BLaER1 treated with 17β-estradiol and CSF1 and Interleukin-3, amounts not matched to agents 10 nM and 100 nM (cell line): ENCODE data around the gene GLRA1.
"Not testable (repeated sequence)": the region's sequence is repeated elsewhere in the genome, so short reads cannot be mapped to it uniquely, and the experiment has no call there.

ENCODE experiments used
- H3K27ac ChIP-seq, 11 experiments: shearing (Covaris generic); formaldehyde crosslinking; 2 replicates each; pipeline ENCODE4 v1.8.1; 2022
- H3K27me3 ChIP-seq, 11 experiments: shearing (Covaris generic); formaldehyde crosslinking; 2 replicates each; pipeline ENCODE4 v1.8.1; 2022
- H3K36me3 ChIP-seq, 11 experiments: shearing (Covaris generic); formaldehyde crosslinking; 2 replicates each; pipeline ENCODE4 v1.8.1; 2022
- H3K4me1 ChIP-seq, 10 experiments: shearing (Covaris generic); formaldehyde crosslinking; 2 replicates each; pipeline ENCODE4 v1.8.1; 2022
- H3K4me2 ChIP-seq, 11 experiments: shearing (Covaris generic); formaldehyde crosslinking; 2 replicates each; pipeline ENCODE4 v1.8.1; 2022
- H3K4me3 ChIP-seq, 10 experiments: shearing (Covaris generic); formaldehyde crosslinking; 2 replicates each; pipeline ENCODE4 v1.8.1; 2022
- H3K9ac ChIP-seq, 11 experiments: shearing (Covaris generic); formaldehyde crosslinking; 2 replicates each; pipeline ENCODE4 v1.8.1; 2022
- H3K9me3 ChIP-seq, 11 experiments: shearing (Covaris generic); formaldehyde crosslinking; replicated peaks in 1 of 11; 2 replicates each; pipeline ENCODE4 v1.8.1; 2022
- H4K20me1 ChIP-seq, 11 experiments: shearing (Covaris generic); formaldehyde crosslinking; 2 replicates each; pipeline ENCODE4 v1.8.1; 2022
- Cebpa-rat ChIP-seq, 11 experiments: shearing (Covaris generic); IDR thresholded peaks; 2 replicates each; pipeline ENCODE4 v1.8.1; 2022

GLRA1 gene

DNA sequence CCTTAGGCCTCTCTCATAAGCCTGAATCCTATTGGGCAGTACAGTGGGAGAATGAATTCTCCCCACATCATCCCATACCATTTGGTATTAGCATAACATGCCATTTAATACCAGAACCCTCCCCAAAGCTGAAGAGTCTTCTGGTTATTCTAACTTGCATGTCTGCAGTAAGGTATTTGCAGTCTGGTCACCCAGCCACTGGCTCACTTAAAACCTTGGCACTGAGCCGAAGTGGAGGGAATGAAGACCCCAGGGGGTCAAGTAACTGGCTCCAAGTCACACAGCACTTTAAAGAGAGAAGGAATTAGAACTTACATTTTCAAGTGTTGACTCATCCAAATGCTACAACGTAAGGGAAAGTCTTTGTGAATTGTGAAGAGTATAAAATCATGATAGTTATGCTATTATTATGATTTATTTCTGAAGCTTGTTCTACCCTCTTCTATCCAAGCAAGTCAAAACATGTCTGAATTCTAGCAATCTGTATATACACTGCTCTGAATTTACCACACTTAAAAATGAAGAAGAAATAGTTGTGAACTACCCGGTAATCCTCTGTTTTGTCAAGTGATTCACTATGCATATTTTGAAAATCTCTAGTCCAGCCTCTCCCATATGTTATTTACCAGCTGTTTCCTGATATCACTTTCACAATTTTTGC is 28.5 kb downstream of the GLRA1 start:
- H3K4me1 ChIP-seq: 0 out of 20 replicates have a peak, but pooled peaks cover 0 to 5% (median 0%) of the 10 kb centered on the region in 10 experiments
- no peaks in the 10 kb centered on the region for H4K20me1 ChIP-seq
- H3K9ac ChIP-seq: no peak overlapping the region
- H3K27ac ChIP-seq: no peak overlapping the region
- no peak for TF ChIP-seq Cebpa-rat (IDR thresholded peaks at IDR 0.05)
- H3K4me2 ChIP-seq: no peak overlapping the region
- no peaks in the 10 kb centered on the region for H3K27me3 ChIP-seq
- H3K9me3 ChIP-seq: no peaks in the 10 kb centered on the region
- no peak overlapping the region for H3K4me3 ChIP-seq
- H3K36me3 ChIP-seq: no peaks in the 10 kb centered on the region

DNA sequence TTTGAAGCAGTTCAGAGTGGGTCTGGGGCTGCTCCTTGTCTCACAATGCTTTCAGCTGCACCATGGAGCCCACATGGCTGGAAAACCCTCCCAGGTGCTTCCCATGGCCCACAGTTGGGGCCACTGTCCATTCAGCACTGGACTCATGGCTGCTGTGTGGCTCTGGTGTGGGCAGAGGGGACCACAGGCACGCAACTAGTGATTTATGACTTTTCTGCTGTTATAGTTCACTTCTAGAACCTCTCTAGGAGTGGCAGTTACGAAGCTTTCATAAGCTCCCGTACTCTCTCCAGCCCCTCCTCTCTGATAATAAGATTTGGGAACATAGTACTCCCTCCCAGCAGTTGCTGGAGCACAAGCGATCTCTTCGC is 29.0 kb downstream of the GLRA1 start:
- Histone ChIP-seq H3K9ac (no peak overlapping the region), H3K27me3 (no peaks in the 10 kb centered on the region), H3K27ac (no peak overlapping the region), H4K20me1 (no peaks in the 10 kb centered on the region), H3K9me3 (no peaks in the 10 kb centered on the region), H3K4me3 (no peak overlapping the region), H3K36me3 (no peaks in the 10 kb centered on the region), H3K4me1 (0 out of 20 replicates have a peak, but pooled peaks cover 0 to 5% (median 0%) of the 10 kb centered on the region in 10 experiments), H3K4me2 (no peak overlapping the region)
- TF ChIP-seq Cebpa-rat (IDR thresholded peaks at IDR 0.05): no peak

DNA sequence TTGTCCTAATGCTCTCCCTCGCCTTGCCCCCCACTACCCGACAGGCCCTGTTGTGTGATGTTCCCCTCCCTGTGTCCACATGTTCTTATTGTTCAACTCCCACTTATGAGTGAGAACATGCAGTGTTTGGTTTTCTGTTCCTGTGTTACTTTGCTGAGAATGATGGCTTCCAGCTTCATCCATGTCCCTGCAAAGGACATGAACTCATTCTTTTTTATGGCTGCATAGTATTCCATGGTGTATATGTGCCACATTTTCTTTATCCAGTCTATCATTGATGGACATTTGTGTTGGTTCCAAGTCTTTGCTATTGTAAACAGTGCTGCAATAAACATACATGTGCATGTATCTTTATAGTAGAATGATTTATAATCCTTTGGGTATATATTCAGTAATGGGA is 31.2 kb downstream of the GLRA1 start:
- not testable (repeated sequence) for H3K9ac ChIP-seq, H3K27ac ChIP-seq, H3K4me1 ChIP-seq, H4K20me1 ChIP-seq, H3K4me3 ChIP-seq, H3K27me3 ChIP-seq, H3K4me2 ChIP-seq, H3K9me3 ChIP-seq, H3K36me3 ChIP-seq

DNA sequence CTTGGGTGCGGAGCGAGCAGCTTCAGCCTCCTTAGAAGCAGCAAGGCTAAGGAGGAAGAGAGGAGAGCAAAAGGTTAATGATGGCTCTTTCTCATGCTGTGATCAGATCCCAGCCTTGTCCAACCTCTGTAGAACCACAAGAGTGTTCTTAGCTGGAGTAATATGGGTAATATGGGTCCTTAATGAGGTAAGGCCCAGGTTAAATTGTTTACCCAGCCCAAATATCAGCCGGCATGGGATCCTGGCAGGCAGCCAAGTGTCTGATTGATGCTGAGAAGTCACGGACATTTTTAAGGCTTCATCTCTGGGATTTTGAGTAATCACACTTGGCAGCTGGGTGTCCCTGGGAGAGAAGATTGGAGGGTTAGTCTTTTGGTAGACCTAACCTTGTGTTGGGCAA is 32.3 kb downstream of the GLRA1 start:
- no peak overlapping the region for H3K4me3 ChIP-seq

DNA sequence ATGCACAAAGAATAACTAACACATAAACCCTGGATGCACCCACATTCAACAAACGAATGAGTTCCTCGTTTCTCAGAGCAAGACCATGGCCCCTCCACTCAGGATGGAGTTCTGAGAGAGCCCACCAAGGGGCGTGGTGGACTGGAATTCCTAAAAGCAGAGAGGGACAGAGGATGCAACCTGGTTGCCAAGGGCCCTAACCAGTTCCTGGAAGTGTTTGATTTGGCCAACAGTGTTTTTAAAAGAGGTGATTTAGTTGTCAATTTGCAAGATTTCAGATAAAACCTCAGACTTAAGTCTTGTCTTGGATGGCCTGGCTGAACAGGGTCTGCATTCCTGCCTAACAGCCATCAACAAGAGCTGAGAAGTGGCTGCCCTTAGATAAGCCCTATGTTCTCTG is 34.4 kb downstream of the GLRA1 start:
- H3K27ac ChIP-seq: no peak overlapping the region
- no peak overlapping the region for H3K4me3 ChIP-seq
- no peaks in the 10 kb centered on the region for H3K36me3 ChIP-seq
- no peaks in the 10 kb centered on the region for H4K20me1 ChIP-seq
- TF ChIP-seq Cebpa-rat (IDR thresholded peaks at IDR 0.05): no peak
- H3K27me3 ChIP-seq: no peaks in the 10 kb centered on the region
- H3K9me3 ChIP-seq: no peaks in the 10 kb centered on the region
- no peak overlapping the region for H3K4me2 ChIP-seq
- H3K9ac ChIP-seq: no peak overlapping the region
- no peaks in the 10 kb centered on the region for H3K4me1 ChIP-seq

More for the DNA sequence above, 32.3 kb downstream of the GLRA1 start:
- no peaks in the 10 kb centered on the region for H4K20me1 ChIP-seq
- no peaks in the 10 kb centered on the region for H3K27me3 ChIP-seq
- H3K9me3 ChIP-seq: no peaks in the 10 kb centered on the region
- no peaks in the 10 kb centered on the region for H3K36me3 ChIP-seq
- H3K4me2 ChIP-seq: no peak overlapping the region
- no peaks in the 10 kb centered on the region for H3K4me1 ChIP-seq
- H3K27ac ChIP-seq: no peak overlapping the region
- H3K9ac ChIP-seq: no peak overlapping the region
- no peak for TF ChIP-seq Cebpa-rat (IDR thresholded peaks at IDR 0.05)

DNA sequence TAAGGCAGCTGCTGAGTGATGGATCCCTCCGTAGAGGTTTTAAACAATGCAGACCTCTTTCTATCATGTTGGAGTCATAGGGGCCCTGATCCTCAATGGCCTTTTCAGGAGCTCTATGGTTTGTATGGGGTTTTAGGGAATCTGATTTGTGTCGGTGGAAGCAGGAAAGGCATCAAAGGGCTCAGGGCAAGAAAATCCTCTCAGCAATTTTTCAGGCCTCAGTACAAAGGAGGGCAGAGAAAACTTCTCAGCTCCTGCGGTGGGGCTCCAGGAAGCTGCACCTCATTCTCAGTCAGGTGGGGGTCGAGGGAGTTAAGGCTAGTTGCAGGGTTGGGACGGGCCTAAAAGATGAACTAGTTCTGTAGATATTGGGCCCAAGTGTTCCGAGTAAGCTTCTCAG is 35.0 kb downstream of the GLRA1 start:
- H3K4me2 ChIP-seq: no peak overlapping the region
- no peak for TF ChIP-seq Cebpa-rat (IDR thresholded peaks at IDR 0.05)
- no peaks in the 10 kb centered on the region for H3K27me3 ChIP-seq

DNA sequence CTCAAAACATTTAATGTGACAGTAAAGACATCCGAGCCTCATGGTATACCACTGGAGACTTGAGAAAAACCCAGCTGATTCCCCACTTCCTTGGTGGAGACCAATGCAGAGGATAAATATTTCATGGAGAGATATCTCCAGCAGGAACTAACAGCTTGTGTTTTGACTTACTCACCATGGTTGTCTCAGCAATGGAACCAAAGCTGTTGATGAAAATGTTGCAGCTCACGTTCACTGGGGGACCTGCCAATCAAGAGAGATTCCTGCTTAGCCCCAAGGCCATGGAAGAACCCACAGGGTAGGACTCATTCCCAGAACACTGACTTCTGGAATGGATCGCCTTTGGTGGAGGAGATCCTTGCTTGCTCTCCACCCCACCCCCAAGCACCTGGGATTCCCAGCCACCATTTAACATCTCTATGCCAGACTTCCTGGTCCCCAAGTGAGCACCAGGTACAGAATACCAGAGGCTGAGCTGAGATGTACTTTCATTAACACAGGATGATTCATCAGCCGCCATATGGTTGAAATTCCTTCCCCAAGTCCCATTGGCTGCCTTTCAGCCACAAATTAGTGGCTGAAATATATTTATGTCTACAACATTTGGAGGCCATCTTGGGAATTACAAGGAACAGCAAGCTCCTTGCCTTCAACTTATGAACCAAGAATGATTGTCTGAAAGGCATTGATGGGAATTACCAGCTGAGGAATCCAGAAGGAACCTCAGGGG is 37.9 kb downstream of the GLRA1 start:
- no peak for TF ChIP-seq Cebpa-rat (IDR thresholded peaks at IDR 0.05)
- Histone ChIP-seq H3K4me2 (no peak overlapping the region), H3K9ac (no peak overlapping the region), H3K9me3 (no peaks in the 10 kb centered on the region), H4K20me1 (no peaks in the 10 kb centered on the region), H3K4me1 (no peaks in the 10 kb centered on the region), H3K4me3 (no peak overlapping the region), H3K36me3 (no peaks in the 10 kb centered on the region), H3K27me3 (no peaks in the 10 kb centered on the region), H3K27ac (no peak overlapping the region)

More for the DNA sequence above, 35.0 kb downstream of the GLRA1 start:
- no peaks in the 10 kb centered on the region for H3K36me3 ChIP-seq
- H4K20me1 ChIP-seq: no peaks in the 10 kb centered on the region
- H3K9ac ChIP-seq: no peak overlapping the region
- no peak overlapping the region for H3K27ac ChIP-seq
- H3K4me3 ChIP-seq: no peak overlapping the region
- no peaks in the 10 kb centered on the region for H3K4me1 ChIP-seq
- H3K9me3 ChIP-seq: no peaks in the 10 kb centered on the region

DNA sequence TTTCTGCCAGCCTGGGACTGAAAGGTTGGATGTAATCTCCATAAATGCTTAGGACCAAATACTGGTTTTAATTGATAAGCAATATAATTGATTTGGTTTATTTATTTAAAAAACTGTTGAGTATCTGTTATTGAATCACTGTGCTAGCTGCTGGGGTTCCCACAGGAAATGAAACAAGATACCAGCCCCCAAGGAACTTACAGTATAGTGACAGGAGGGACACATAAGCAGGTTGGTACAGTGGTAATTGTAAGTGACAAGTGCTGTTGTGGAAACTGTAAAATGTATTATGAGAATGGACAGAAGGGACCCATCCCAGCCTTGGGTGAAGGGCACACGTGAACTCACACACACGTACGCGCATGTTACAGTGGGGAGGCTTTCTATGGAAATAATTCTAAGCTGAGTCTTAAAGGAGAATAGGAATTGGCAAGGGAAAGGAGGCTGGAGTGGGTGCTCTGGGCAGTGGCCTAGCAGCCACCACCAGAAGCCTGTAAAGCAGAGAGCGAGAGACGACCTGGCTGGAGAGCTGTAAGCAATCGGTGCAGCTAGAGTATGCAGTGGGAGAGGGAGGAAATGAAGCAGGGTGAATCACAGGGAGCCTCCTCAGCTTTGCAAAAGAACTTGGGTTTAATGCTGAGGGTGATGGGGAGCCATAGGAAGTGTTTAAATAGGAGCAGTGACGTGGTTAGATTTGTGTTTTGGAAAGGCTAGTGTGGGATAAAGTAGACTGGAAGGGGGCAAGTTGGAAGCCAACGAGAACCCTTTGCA is 39.3 kb downstream of the GLRA1 start:
- H3K27me3 ChIP-seq: no peaks in the 10 kb centered on the region
- no peaks in the 10 kb centered on the region for H3K9me3 ChIP-seq
- TF ChIP-seq Cebpa-rat (IDR thresholded peaks at IDR 0.05): no peak
- H3K9ac ChIP-seq: no peak overlapping the region
- no peak overlapping the region for H3K4me2 ChIP-seq
- H3K4me3 ChIP-seq: no peak overlapping the region
- no peaks in the 10 kb centered on the region for H3K4me1 ChIP-seq
- H3K27ac ChIP-seq: no peak overlapping the region
- H4K20me1 ChIP-seq: no peaks in the 10 kb centered on the region
- no peaks in the 10 kb centered on the region for H3K36me3 ChIP-seq

DNA sequence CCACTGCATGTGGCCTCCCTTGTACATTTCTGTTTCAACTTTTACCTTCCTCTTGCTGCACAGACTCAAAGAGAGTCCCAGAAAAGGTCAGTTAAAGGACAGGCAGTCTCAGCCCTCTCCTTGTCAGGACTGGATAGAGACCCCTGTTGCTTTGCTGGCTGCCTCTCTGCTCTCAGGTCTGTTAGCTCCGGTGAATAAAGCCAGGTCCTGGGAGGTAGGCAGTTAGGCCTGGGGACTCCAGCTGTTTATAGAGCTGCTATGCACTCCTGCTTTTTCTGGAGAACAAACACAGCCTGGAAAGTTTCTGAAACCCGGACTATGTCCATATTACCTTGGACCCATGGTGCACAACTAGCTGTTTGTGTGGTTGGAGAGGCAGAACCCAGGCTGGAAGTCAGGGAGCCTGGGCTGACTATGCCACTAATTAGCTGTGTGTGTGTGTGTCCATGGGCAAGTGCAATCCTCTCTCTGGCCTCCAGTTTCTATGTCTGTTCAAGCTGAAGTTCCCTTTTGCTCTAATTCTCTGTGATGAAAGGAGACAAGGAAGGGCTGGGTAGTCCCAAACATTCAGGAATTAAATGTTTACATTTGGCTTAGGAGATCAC is 42.9 kb downstream of the GLRA1 start:
- Histone ChIP-seq H3K4me1 (no peaks in the 10 kb centered on the region), H3K27ac (no peak overlapping the region), H3K9ac (no peak overlapping the region), H4K20me1 (no peaks in the 10 kb centered on the region), H3K4me2 (no peak overlapping the region), H3K36me3 (no peaks in the 10 kb centered on the region), H3K9me3 (peaks cover 9 to 29% (median 20%) of the 10 kb centered on the region in 11 experiments; a peak in 21 of 22 replicates), H3K27me3 (no peaks in the 10 kb centered on the region), H3K4me3 (no peak overlapping the region)
- TF ChIP-seq Cebpa-rat (IDR thresholded peaks at IDR 0.05): no peak
